SJSA1 (cell line): Measurements from ENCODE around the gene NPNT. TPM values are rescaled to one million over a fixed set of nuclear protein-coding genes. Genes with fewer than 3 reads are reported as not detected.

Experiments used
- DNase-seq, 2 experiments: peaks; one replicate each; pipeline ENCODE4 v3.0.0-alpha.2; 2015 to 2020; ENCODE audit warnings: low spot score in 2 of 2, low read depth in 1 of 2
- H3K27ac ChIP-seq: fragments of 250-450 bp; sonication (Bioruptor Pico); 2 replicates; pipeline ENCODE4 v1.5.1; 2020; ENCODE audit warnings: mild to moderate bottlenecking, moderate library complexity
- H3K27me3 ChIP-seq: fragments of 250-450 bp; sonication (Bioruptor Pico); replicated peaks from 2 replicates; pipeline ENCODE4 v1.5.1; 2020; ENCODE audit warnings: mild to moderate bottlenecking, moderate library complexity
- H3K36me3 ChIP-seq: fragments of 250-450 bp; sonication (Bioruptor Pico); 2 replicates; pipeline ENCODE4 v1.5.1; 2020; ENCODE audit warnings: mild to moderate bottlenecking
- H3K4me1 ChIP-seq: fragments of 250-450 bp; sonication (Bioruptor Pico); replicated peaks from 2 replicates; pipeline ENCODE4 v1.6.1; 2021; ENCODE audit warnings: mild to moderate bottlenecking
- H3K4me3 ChIP-seq: fragments of 250-450 bp; sonication (Bioruptor Pico); 2 replicates; pipeline ENCODE4 v1.5.1; 2020; ENCODE audit warnings: mild to moderate bottlenecking
- H3K9me3 ChIP-seq: fragments of 250-450 bp; sonication (Bioruptor Pico); replicated peaks from 2 replicates; pipeline ENCODE4 v1.5.1; 2020; ENCODE audit warnings: mild to moderate bottlenecking
- total RNA-seq: library from RNA; depleted of rRNA; stranded (reverse); fragments of >200 nt; shearing (Covaris generic); gene quantifications from 2 replicates; pipeline ENCODE4 v1.2.3, GENCODE V29; 2014

Gene NPNT
- total RNA-seq, 1 experiment from 2014 or later: not detected

- Histone ChIP-seq H3K27me3 (no peaks in the 10 kb centered on the region; the same call in 1 of the 2 replicates), H3K9me3 (no peaks in the 10 kb centered on the region), H3K4me3 (no peak overlapping the region), H3K27ac (no peak overlapping the region), H3K4me1 (0 out of 2 replicates have a peak, but pooled peaks cover 7% of the 10 kb centered on the region), H3K36me3 (no peaks in the 10 kb centered on the region)
- no peak for DNase-seq
Observed at GRCh38 chr4:105967058-105967658, 71.9 kb downstream of the NPNT start.

GRCh38 chr4:105969575-105969974, 74.3 kb downstream of the NPNT start:
- Histone ChIP-seq H3K4me1 (0 out of 2 replicates have a peak, but pooled peaks cover 7% of the 10 kb centered on the region), H3K9me3 (no peaks in the 10 kb centered on the region), H3K36me3 (no peaks in the 10 kb centered on the region), H3K4me3 (no peak overlapping the region), H3K27me3 (no peaks in the 10 kb centered on the region; the same call in 1 of the 2 replicates), H3K27ac (no peak overlapping the region)
- DNase-seq: no peak

GRCh38 chr4:105970371-105970770, 75.1 kb downstream of the NPNT start:
- no peaks in the 10 kb centered on the region; the same call in 1 of the 2 replicates for H3K27me3 ChIP-seq
- no peak overlapping the region for H3K4me3 ChIP-seq
- no peaks in the 10 kb centered on the region for H3K9me3 ChIP-seq
- no peak for DNase-seq
- 0 out of 2 replicates have a peak, but pooled peaks cover 7% of the 10 kb centered on the region for H3K4me1 ChIP-seq
- no peak overlapping the region for H3K27ac ChIP-seq
- no peaks in the 10 kb centered on the region for H3K36me3 ChIP-seq

GRCh38 chr4:105971036-105971435, 75.8 kb downstream of the NPNT start:
- no peak for DNase-seq
- no peaks in the 10 kb centered on the region; the same call in 1 of the 2 replicates for H3K27me3 ChIP-seq
- H3K36me3 ChIP-seq: no peaks in the 10 kb centered on the region
- no peaks in the 10 kb centered on the region for H3K4me1 ChIP-seq
- no peak overlapping the region for H3K27ac ChIP-seq
- no peak overlapping the region for H3K4me3 ChIP-seq
- no peaks in the 10 kb centered on the region for H3K9me3 ChIP-seq

- no peak overlapping the region for H3K27ac ChIP-seq
- no peaks in the 10 kb centered on the region for H3K4me1 ChIP-seq
- no peak for DNase-seq
- no peaks in the 10 kb centered on the region for H3K9me3 ChIP-seq
- no peaks in the 10 kb centered on the region for H3K36me3 ChIP-seq
- H3K27me3 ChIP-seq: no peaks in the 10 kb centered on the region; the same call in 1 of the 2 replicates
- H3K4me3 ChIP-seq: no peak overlapping the region
Observed at GRCh38 chr4:105972946-105973621, 77.8 kb downstream of the NPNT start.

- no peak for DNase-seq
- Histone ChIP-seq H3K27ac (no peak overlapping the region), H3K9me3 (no peaks in the 10 kb centered on the region), H3K27me3 (no peaks in the 10 kb centered on the region), H3K36me3 (no peaks in the 10 kb centered on the region), H3K4me3 (no peak overlapping the region), H3K4me1 (no peaks in the 10 kb centered on the region)
Observed at GRCh38 chr4:105976915-105977314, 81.6 kb downstream of the NPNT start.

GRCh38 chr4:105978684-105979296, 83.5 kb downstream of the NPNT start:
- no peak for DNase-seq
- no peak overlapping the region for H3K4me3 ChIP-seq
- no peaks in the 10 kb centered on the region for H3K27me3 ChIP-seq
- no peaks in the 10 kb centered on the region for H3K9me3 ChIP-seq
- no peaks in the 10 kb centered on the region for H3K4me1 ChIP-seq
- no peaks in the 10 kb centered on the region for H3K36me3 ChIP-seq
- H3K27ac ChIP-seq: no peak overlapping the region

GRCh38 chr4:105979506-105979905, 84.2 kb downstream of the NPNT start:
- H3K4me1 ChIP-seq: no peaks in the 10 kb centered on the region
- H3K4me3 ChIP-seq: no peak overlapping the region
- DNase-seq: no peak
- no peaks in the 10 kb centered on the region for H3K27me3 ChIP-seq
- H3K36me3 ChIP-seq: no peaks in the 10 kb centered on the region
- no peaks in the 10 kb centered on the region for H3K9me3 ChIP-seq
- H3K27ac ChIP-seq: no peak overlapping the region

GRCh38 chr4:105988671-105989070, 93.4 kb downstream of the NPNT start:
- H3K4me3 ChIP-seq: no peak overlapping the region
- no peak overlapping the region for H3K27ac ChIP-seq
- no peaks in the 10 kb centered on the region for H3K27me3 ChIP-seq
- no peaks in the 10 kb centered on the region for H3K36me3 ChIP-seq
- no peaks in the 10 kb centered on the region for H3K4me1 ChIP-seq
- no peaks in the 10 kb centered on the region for H3K9me3 ChIP-seq
- no peak for DNase-seq

- DNase-seq: no peak
- Histone ChIP-seq H3K27me3 (no peaks in the 10 kb centered on the region), H3K9me3 (no peaks in the 10 kb centered on the region), H3K36me3 (no peaks in the 10 kb centered on the region), H3K4me1 (no peaks in the 10 kb centered on the region), H3K4me3 (no peak overlapping the region), H3K27ac (no peak overlapping the region)
Observed at GRCh38 chr4:105989485-105990242, 94.4 kb downstream of the NPNT start.

GRCh38 chr4:105990933-105991332, 95.7 kb downstream of the NPNT start:
- DNase-seq: no peak
- H3K4me3 ChIP-seq: no peak overlapping the region
- H3K9me3 ChIP-seq: no peaks in the 10 kb centered on the region
- no peaks in the 10 kb centered on the region for H3K27me3 ChIP-seq
- H3K36me3 ChIP-seq: no peaks in the 10 kb centered on the region
- no peaks in the 10 kb centered on the region for H3K4me1 ChIP-seq
- H3K27ac ChIP-seq: no peak overlapping the region

- Histone ChIP-seq H3K27me3 (no peaks in the 10 kb centered on the region), H3K36me3 (no peaks in the 10 kb centered on the region)
- no peak for DNase-seq
Observed at GRCh38 chr4:105991726-105992125, 96.5 kb downstream of the NPNT start.

GRCh38 chr4:105992641-105993305, 97.5 kb downstream of the NPNT start:
- Histone ChIP-seq H3K27me3 (no peaks in the 10 kb centered on the region), H3K36me3 (no peaks in the 10 kb centered on the region), H3K4me3 (no peak overlapping the region), H3K27ac (no peak overlapping the region), H3K9me3 (no peaks in the 10 kb centered on the region), H3K4me1 (no peaks in the 10 kb centered on the region)
- DNase-seq: no peak

More at GRCh38 chr4:105991726-105992125, 96.5 kb downstream of the NPNT start:
- Histone ChIP-seq H3K27ac (no peak overlapping the region), H3K4me1 (no peaks in the 10 kb centered on the region), H3K9me3 (no peaks in the 10 kb centered on the region), H3K4me3 (no peak overlapping the region)
